ENCODE measurements around the gene FBXO41.
A peak's percentile ranks its signal among the peaks of the same experiment; 100 is the strongest.

GRCh38 chr2:73233932-73234832 lies 50.1 kb downstream of the FBXO41 start, which contains the start of gene CCT7:
- peak; percentile 97 for TF ChIP-seq POLR2A (IDR thresholded peaks at IDR 0.05; ENCODE audit: low read depth, low read length)
- no peak for TF ChIP-seq PAX5 (IDR thresholded peaks at IDR 0.05; ENCODE audit: insufficient read depth, low read length, severe bottlenecking)
- TF ChIP-seq TAF1 (IDR thresholded peaks at IDR 0.05; ENCODE audit: low read depth, low read length) = peak; percentile 98
- TF ChIP-seq POLR2AphosphoS5 (IDR thresholded peaks at IDR 0.05; ENCODE audit: low read depth, low read length) = peak; percentile 97
- TF ChIP-seq POU2F2 (IDR thresholded peaks at IDR 0.05; ENCODE audit: low read depth, low read length) = peak; percentile 71
- TF ChIP-seq SPI1 (IDR thresholded peaks at IDR 0.05; ENCODE audit: low read depth, low read length) = peak; percentile 57

Measured in GM12891 (cell line).